ENCODE results near the gene MARCO. TPM values are rescaled to one million over a fixed set of nuclear protein-coding genes. Genes with fewer than 3 reads are reported as not detected.
"Not testable (repeated sequence)": the region's sequence is repeated elsewhere in the genome, so short reads cannot be mapped to it uniquely, and the experiment has no call there.

MARCO gene
- total RNA-seq, 1 experiment from 2014 or later: 0.26 TPM

DNA sequence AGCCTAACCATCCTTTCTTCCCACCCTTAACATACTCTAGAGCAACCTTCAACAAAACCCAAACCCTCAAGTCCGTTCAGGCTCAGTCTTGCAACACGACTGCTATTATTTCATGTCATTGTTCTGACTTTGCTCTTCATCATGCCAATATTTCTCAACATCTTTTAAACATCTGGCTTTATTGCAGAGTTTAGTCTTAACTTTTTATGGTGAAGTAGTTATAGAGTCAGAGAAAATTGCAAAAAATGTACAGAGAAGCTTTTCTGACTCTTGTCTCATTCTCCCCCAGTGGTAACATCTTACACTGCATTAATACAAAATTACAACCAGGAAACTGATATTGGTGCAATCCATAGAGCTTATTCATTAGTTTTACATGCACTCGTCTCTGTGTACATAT lies 3.9 kb downstream of the MARCO start:
- TF ChIP-seq SIN3A (IDR thresholded peaks at IDR 0.05; ENCODE audit: borderline replicate concordance, insufficient read depth, low read depth, low read length): no peak
- DNase-seq (ENCODE audit: low read depth, low spot score) (no peak), ATAC-seq (no peak)
- no peak overlapping the region for H3K4me3 ChIP-seq (ENCODE audit: low read depth in 2 of 2, low read length in 2 of 2)
- H3K9me3 ChIP-seq (ENCODE audit: control insufficient read depth, insufficient read depth, low read depth, low read length): no peaks in the 10 kb centered on the region
- H3K36me3 ChIP-seq (ENCODE audit: control insufficient read depth, insufficient read depth, low read length): no peaks in the 10 kb centered on the region
- CTCF ChIA-PET: no interaction called here
- in situ Hi-C loops (cut with HindIII; ENCODE audit: low pct_unique_long_range_greater_than_20kb, low sequenced_read_pairs): no loop called here
- intact Hi-C loops (cut with micrococcal nuclease; ENCODE audit: unreplicated experiment): no loop called here
- no peak overlapping the region for H3K27ac ChIP-seq (ENCODE audit: low read length)
- POLR2A ChIA-PET: no interaction called here
- no TSS peak for BruUV-seq (replicated peaks)
- H3K27me3 ChIP-seq (ENCODE audit: control insufficient read depth, insufficient read depth, low read length): peaks cover 11% of the 10 kb centered on the region
- no peaks in the 10 kb centered on the region for H3K4me1 ChIP-seq (ENCODE audit: control insufficient read depth, insufficient read depth, low read length)

DNA sequence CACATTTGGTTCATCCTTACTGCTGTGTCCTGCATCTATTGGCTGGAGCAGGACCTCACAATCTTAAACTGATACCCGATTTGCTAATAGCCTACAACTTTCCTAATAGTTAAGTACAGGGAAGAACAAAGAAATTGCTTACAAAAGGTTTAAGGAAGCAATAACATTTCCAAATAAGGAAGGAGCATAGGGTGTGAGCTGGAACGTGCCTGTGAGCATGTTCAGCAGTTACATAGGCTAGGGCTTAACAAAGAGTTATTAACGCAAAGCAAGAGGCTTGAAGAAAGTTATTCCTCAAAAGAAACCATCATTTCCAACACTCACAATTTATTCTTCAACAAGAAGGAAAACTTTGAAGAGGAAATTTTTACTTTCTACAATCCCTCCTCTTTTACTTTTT lies 6.3 kb downstream of the MARCO start:
- not testable (repeated sequence) for DNase-seq (ENCODE audit: low read depth, low spot score)

DNA sequence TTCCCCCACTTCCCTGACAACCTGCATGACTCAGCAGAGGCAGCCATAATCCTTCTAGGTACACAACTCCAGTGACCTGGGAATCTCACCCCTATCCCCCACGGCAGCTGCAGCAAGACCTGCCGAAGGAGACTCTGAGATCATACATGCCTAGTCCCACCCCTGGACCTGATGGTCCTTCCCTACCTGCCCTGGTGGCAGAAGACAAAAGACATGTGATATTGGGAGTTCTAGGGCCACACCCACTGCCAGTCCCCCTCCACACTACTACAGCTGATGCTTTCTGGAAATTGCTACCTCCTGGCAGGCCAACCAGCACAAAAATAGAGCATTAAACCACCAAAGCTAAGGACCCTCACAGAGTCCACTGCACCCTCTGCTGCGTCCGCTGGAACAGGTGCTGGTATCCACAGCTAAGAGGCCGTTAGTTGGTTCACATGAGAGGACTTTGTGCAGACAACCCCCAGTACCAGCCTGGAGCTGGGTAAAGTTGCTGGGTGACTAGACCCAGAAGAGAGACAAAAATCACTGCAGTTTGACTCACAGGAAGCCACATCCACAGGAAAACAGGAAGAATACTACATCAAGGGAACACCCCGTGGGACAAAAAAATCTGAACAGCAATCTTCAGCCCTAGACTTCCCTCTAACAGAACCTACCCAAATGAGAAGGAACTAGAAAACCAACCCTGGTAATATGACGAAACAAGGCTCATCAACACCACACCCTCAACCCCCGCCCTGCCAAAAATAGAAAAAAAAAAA lies 12.5 kb downstream of the MARCO start:
- no peak overlapping the region for H3K4me3 ChIP-seq (ENCODE audit: low read depth in 2 of 2, low read length in 2 of 2)
- no peak for ATAC-seq
- intact Hi-C loops (cut with micrococcal nuclease; ENCODE audit: unreplicated experiment) (no loop called here), in situ Hi-C loops (cut with HindIII; ENCODE audit: low pct_unique_long_range_greater_than_20kb, low sequenced_read_pairs) (no loop called here)
- no peaks in the 10 kb centered on the region for H3K9me3 ChIP-seq (ENCODE audit: control insufficient read depth, insufficient read depth, low read depth, low read length)
- TF ChIP-seq, protein P1, sequence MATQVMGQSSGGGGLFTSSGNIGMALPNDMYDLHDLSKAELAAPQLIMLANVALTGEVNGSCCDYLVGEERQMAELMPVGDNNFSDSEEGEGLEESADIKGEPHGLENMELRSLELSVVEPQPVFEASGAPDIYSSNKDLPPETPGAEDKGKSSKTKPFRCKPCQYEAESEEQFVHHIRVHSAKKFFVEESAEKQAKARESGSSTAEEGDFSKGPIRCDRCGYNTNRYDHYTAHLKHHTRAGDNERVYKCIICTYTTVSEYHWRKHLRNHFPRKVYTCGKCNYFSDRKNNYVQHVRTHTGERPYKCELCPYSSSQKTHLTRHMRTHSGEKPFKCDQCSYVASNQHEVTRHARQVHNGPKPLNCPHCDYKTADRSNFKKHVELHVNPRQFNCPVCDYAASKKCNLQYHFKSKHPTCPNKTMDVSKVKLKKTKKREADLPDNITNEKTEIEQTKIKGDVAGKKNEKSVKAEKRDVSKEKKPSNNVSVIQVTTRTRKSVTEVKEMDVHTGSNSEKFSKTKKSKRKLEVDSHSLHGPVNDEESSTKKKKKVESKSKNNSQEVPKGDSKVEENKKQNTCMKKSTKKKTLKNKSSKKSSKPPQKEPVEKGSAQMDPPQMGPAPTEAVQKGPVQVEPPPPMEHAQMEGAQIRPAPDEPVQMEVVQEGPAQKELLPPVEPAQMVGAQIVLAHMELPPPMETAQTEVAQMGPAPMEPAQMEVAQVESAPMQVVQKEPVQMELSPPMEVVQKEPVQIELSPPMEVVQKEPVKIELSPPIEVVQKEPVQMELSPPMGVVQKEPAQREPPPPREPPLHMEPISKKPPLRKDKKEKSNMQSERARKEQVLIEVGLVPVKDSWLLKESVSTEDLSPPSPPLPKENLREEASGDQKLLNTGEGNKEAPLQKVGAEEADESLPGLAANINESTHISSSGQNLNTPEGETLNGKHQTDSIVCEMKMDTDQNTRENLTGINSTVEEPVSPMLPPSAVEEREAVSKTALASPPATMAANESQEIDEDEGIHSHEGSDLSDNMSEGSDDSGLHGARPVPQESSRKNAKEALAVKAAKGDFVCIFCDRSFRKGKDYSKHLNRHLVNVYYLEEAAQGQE (IDR thresholded peaks at IDR 0.05; ENCODE audit: insufficient read depth in 1 of 2, low read depth in 2 of 2, low read length in 1 of 2): no peak
- TF ChIP-seq POLR2AphosphoS5 (IDR thresholded peaks at IDR 0.05; ENCODE audit: low read depth, low read length): no peak
- no peak for TF ChIP-seq CTCF (IDR thresholded peaks at IDR 0.05)
- no peak for TF ChIP-seq SIN3A (IDR thresholded peaks at IDR 0.05; ENCODE audit: borderline replicate concordance, insufficient read depth, low read depth, low read length)
- no peak for TF ChIP-seq TCF7L2 (IDR thresholded peaks at IDR 0.05; ENCODE audit: low read depth, low read length)
- H3K27ac ChIP-seq (ENCODE audit: low read length): no peak overlapping the region
- POLR2A ChIA-PET: no interaction called here
- CTCF ChIA-PET: no interaction called here
- H3K4me1 ChIP-seq (ENCODE audit: control insufficient read depth, insufficient read depth, low read length): no peaks in the 10 kb centered on the region
- no TSS peak for BruUV-seq (replicated peaks)
- DNase-seq (ENCODE audit: low read depth, low spot score): no peak
- H3K27me3 ChIP-seq (ENCODE audit: control insufficient read depth, insufficient read depth, low read length): peaks cover 3% of the 10 kb centered on the region
- no peaks in the 10 kb centered on the region for H3K36me3 ChIP-seq (ENCODE audit: control insufficient read depth, insufficient read depth, low read length)

More for the DNA sequence above, 6.3 kb downstream of the MARCO start:
- CTCF ChIA-PET; intact Hi-C loops (cut with micrococcal nuclease; ENCODE audit: unreplicated experiment); BruUV-seq (replicated peaks); H3K36me3 ChIP-seq (ENCODE audit: control insufficient read depth, insufficient read depth, low read length); H3K27me3 ChIP-seq (ENCODE audit: control insufficient read depth, insufficient read depth, low read length); H3K9me3 ChIP-seq (ENCODE audit: control insufficient read depth, insufficient read depth, low read depth, low read length); ATAC-seq; H3K27ac ChIP-seq (ENCODE audit: low read length); H3K4me3 ChIP-seq (ENCODE audit: low read depth in 2 of 2, low read length in 2 of 2); in situ Hi-C loops (cut with HindIII; ENCODE audit: low pct_unique_long_range_greater_than_20kb, low sequenced_read_pairs); H3K4me1 ChIP-seq (ENCODE audit: control insufficient read depth, insufficient read depth, low read length); POLR2A ChIA-PET: not testable (repeated sequence)
